Spleen (tissue), 7 donors: ENCODE data around the gene SLC25A26.

Experiments
- POLR2A ChIP-seq, 3 donors: fragments of 450-650 bp; IDR thresholded peaks; one replicate each; pipeline ENCODE4 v1.5.1; 2017; ENCODE audit warnings: antibody characterized with exemption in 3 of 3, mild to moderate bottlenecking in 1 of 3
- TF ChIP-seq, protein P1 (sequence below), 11 experiments: fragments of 200-600 bp in 7 of 11; fragments of 450-650 bp in 4 of 11; sonication (generic) in 4 of 11; IDR thresholded peaks in 8 of 11; conservative IDR thresholded peaks in 3 of 11; 1 replicate in 7 of 11; 2 replicates in 4 of 11; pipeline versions ENCODE4 v1.4.0 to v1.8.0; 2016 to 2021; ENCODE audit warnings: antibody characterized with exemption in 11 of 11, inconsistent platforms in 4 of 11, mild to moderate bottlenecking in 1 of 11
- donor health status: DM: no; HTN: no; CAD: no; lungs with moderate emphysema.
- donor health status: DM: no; HTN: no; CAD: no.
- donor health status: DM: no; HTN: no; CAD: no.

- TF ChIP-seq, protein P1, sequence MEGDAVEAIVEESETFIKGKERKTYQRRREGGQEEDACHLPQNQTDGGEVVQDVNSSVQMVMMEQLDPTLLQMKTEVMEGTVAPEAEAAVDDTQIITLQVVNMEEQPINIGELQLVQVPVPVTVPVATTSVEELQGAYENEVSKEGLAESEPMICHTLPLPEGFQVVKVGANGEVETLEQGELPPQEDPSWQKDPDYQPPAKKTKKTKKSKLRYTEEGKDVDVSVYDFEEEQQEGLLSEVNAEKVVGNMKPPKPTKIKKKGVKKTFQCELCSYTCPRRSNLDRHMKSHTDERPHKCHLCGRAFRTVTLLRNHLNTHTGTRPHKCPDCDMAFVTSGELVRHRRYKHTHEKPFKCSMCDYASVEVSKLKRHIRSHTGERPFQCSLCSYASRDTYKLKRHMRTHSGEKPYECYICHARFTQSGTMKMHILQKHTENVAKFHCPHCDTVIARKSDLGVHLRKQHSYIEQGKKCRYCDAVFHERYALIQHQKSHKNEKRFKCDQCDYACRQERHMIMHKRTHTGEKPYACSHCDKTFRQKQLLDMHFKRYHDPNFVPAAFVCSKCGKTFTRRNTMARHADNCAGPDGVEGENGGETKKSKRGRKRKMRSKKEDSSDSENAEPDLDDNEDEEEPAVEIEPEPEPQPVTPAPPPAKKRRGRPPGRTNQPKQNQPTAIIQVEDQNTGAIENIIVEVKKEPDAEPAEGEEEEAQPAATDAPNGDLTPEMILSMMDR (IDR thresholded peaks at IDR 0.05 in 8 of 11, conservative IDR thresholded peaks at IDR 0.05 in 3 of 11) = no peak
- TF ChIP-seq POLR2A (IDR thresholded peaks at IDR 0.05) = no peak
Observed at GRCh38 chr3:66377800-66378199, 157.0 kb downstream of the SLC25A26 start.
